Activated B cell treated with CpG ODN at 0.5 μM for 24 hours (primary cell): ENCODE measurements around the gene C19orf25. TPM values are rescaled to one million over a fixed set of nuclear protein-coding genes. Genes with fewer than 3 reads are reported as not detected.

Experiments
- ATAC-seq: fragments of 200-7000 bp; cut with Tn5 transposase; one replicate; pipeline ENCODE4 v1.10.0; 2021; ENCODE audit warnings: low read depth, mild to moderate bottlenecking, moderate library complexity
- CTCF ChIA-PET: fragments of 350-600 bp; sonication (Branson Sonifier 250); formaldehyde crosslinking; loops from one replicate; lab custom pipeline; 2021; ENCODE audit warnings: antibody characterized with exemption; lab: Charles Lee
- POLR2A ChIA-PET: fragments of 350-600 bp; sonication (Branson Sonifier 250); formaldehyde crosslinking; loops from one replicate; lab custom pipeline; 2021; ENCODE audit warnings: antibody characterized with exemption; lab: Charles Lee
- DNase-seq: peaks from one replicate; pipeline ENCODE4 v3.0.0; 2022
- H3K27ac Mint-ChIP-seq: one replicate; pipeline ENCODE4 v1.8.0; 2020; ENCODE audit warnings: mixed read lengths
- H3K27me3 Mint-ChIP-seq: one replicate; pipeline ENCODE4 v1.8.0; 2021; ENCODE audit warnings: mixed read lengths
- H3K36me3 Mint-ChIP-seq: one replicate; pipeline ENCODE4 v1.8.0; 2021; ENCODE audit warnings: low read depth, mixed read lengths
- H3K4me1 Mint-ChIP-seq: one replicate; pipeline ENCODE4 v1.8.0; 2021; ENCODE audit warnings: mixed read lengths
- H3K4me3 Mint-ChIP-seq: one replicate; pipeline ENCODE4 v1.8.0; 2020; ENCODE audit warnings: mild to moderate bottlenecking, mixed read lengths
- H3K9me3 Mint-ChIP-seq: one replicate; pipeline ENCODE4 v1.8.0; 2020; ENCODE audit warnings: mixed read lengths
- CTCF ChIP-seq: fragments of 200-600 bp; IDR thresholded peaks from one replicate; pipeline ENCODE4 v1.8.0; 2022; ENCODE audit warnings: antibody characterized with exemption, mild to moderate bottlenecking
- intact Hi-C: fragments of 100-400 bp; cut with micrococcal nuclease; formaldehyde crosslinking; loops from one replicate; pipeline ENCODE4 v1.15.1; 2024
- total RNA-seq: library from RNA; stranded (reverse); gene quantifications from 2 replicates; pipeline ENCODE4 v1.2.3, GENCODE V29; 2022

Gene C19orf25
- total RNA-seq, 1 donor from 2014 or later = 55.7 TPM

DNA sequence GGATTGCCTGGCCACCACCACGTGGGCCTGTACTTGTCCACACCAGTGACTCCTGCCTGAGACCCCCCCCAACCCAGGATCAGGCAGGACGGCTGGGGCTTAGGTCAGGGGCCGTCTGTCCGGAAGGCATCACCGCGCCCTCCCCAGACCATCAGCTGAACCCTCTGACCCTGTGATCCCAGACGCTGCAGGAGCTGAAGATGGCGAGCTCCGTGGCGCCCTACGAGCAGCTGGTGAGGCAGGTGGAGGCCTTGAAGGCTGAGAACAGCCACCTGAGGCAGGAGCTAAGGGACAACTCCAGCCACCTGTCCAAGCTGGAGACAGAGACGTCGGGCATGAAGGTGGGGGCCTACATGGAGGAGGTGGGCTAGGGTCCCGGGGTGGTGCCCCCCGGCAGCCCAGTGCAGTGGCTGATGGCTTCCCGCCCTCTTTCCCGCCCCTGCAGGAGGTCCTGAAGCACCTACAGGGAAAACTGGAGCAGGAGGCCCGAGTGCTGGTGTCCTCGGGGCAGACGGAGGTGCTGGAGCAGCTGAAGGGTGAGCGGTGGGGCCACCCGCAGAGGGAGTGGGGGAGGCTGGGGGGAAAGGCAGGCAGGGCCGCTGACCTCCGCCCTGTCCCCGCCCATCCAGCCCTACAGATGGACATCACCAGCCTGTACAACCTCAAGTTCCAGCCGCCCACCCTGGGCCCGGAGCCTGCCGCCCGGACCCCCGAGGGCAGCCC, 26.1 kb downstream of the C19orf25 start:
- Mint-ChIP-seq H3K36me3 (no peaks in the 10 kb centered on the region), H3K4me1 (peaks cover 30% of the 10 kb centered on the region), H3K27me3 (peaks cover 46% of the 10 kb centered on the region), H3K4me3 (no peak overlapping the region), H3K9me3 (no peaks in the 10 kb centered on the region), H3K27ac (no peak overlapping the region)
- DNase-seq (no peak), ATAC-seq (no peak)
- intact Hi-C loops = no loop called here
- no peak for TF ChIP-seq CTCF
- ChIA-PET POLR2A (interaction anchor here (1.5 kb wide), 1 partner anchor 15 kb away, joined by 5 read pairs; no protein-coding TSS in a partner anchor), CTCF (interaction anchor here (1.7 kb wide), 1 partner anchor 10 kb away, joined by 5 read pairs; no protein-coding TSS in a partner anchor)

- Mint-ChIP-seq H3K9me3 (no peaks in the 10 kb centered on the region), H3K27me3 (peaks cover 54% of the 10 kb centered on the region), H3K4me3 (no peak overlapping the region), H3K36me3 (no peaks in the 10 kb centered on the region), H3K4me1 (peaks cover 34% of the 10 kb centered on the region), H3K27ac (no peak overlapping the region)
- no peak for ATAC-seq
- intact Hi-C loops = no loop called here
- no peak for TF ChIP-seq CTCF
- ChIA-PET CTCF (no interaction called here), POLR2A (interaction anchor here (1.5 kb wide), 1 partner anchor 16 kb away, joined by 5 read pairs; no protein-coding TSS in a partner anchor)
- DNase-seq = no peak
Observed at GRCh38 chr19:1451916-1452801, 26.9 kb downstream of the C19orf25 start.

- peaks cover 36% of the 10 kb centered on the region for H3K4me1 Mint-ChIP-seq
- DNase-seq (no peak), ATAC-seq (no peak)
- intact Hi-C loops = no loop called here
- H3K36me3 Mint-ChIP-seq = no peaks in the 10 kb centered on the region
- CTCF ChIA-PET = no interaction called here
- no peak overlapping the region for H3K27ac Mint-ChIP-seq
- H3K4me3 Mint-ChIP-seq = peak overlapping the region; percentile 44
- POLR2A ChIA-PET = interaction anchor here (0.6 to 0.8 kb wide), 2 partner anchors 15 to 40 kb away, joined by 3 read pairs; partner anchors contain the start of gene REEP6
- H3K9me3 Mint-ChIP-seq = no peaks in the 10 kb centered on the region
- peaks cover 55% of the 10 kb centered on the region for H3K27me3 Mint-ChIP-seq
- TF ChIP-seq CTCF = no peak
Observed at GRCh38 chr19:1450735-1451731, 28.0 kb downstream of the C19orf25 start.

DNA sequence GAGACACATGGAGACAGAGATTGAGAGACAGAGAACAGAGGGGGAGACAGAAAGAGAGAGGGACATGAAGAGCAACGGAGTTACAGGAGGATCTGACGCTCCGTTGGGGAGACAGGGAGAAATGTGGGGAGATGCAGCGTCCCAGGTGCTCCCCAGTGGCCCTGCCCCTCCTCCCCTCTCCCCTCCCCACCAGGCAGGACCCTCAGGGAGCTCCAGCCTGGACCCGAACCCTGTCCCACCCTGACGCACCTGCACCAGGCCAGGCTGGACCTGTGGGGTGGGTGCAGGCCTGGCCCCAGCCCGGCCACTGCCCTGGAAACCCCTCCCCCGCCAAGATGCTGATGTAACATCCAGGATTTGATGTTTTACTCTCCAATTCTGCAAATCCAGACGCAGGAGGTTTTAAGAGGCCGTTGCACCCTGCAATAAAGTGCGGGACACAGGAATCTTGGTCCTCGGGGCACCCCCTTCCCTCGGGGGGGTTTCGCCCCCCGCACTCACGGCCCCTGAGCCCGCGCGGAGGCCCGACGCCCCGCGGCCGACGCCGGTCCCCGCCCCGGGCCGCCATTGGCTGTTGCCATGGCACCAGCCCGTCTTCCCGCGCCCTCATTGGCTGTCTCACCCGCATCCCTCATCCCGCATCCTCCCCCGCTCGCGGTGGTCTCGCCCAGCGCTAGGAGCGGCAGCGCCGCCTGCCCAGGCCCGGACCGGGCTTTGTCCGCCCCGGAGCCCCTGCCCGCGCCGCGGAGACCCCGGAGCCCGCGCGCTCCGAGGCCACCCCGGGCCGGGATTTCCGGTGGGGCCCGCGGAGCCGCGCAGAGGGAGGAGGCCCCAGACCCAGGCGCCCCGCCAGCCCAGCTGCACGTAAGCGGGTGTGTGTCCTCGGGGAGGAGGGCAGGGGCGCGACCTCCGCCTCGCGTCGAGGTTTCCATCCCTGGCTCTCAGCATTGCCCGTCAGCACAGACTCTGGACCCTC, 29.3 kb downstream of the C19orf25 start, which contains the start of gene APC2:
Gene APC2, plus strand, starts transcription at position 655 of the 976 bp plus-strand sequence. CDS start 2,881 bp downstream, outside the sequence.
- H3K4me1 Mint-ChIP-seq = peaks cover 33% of the 10 kb centered on the region
- TF ChIP-seq CTCF = no peak
- POLR2A ChIA-PET = interaction anchor here (0.6 to 1.7 kb wide), 3 partner anchors 41 to 181 kb away, joined by 3 to 7 read pairs (median 4); partner anchors contain the start of genes CIRBP, MBD3 and REEP6
- H3K9me3 Mint-ChIP-seq = no peaks in the 10 kb centered on the region
- no peaks in the 10 kb centered on the region for H3K36me3 Mint-ChIP-seq
- ATAC-seq (no peak), DNase-seq (no peak)
- intact Hi-C loops = no loop called here
- H3K27ac Mint-ChIP-seq = no peak within 1 kb of the TSS
- H3K4me3 Mint-ChIP-seq = peak within 1 kb of the TSS; percentile 44
- CTCF ChIA-PET = no interaction called here
- H3K27me3 Mint-ChIP-seq = peaks cover 47% of the 10 kb centered on the region
